HAP-1 (cell line): ENCODE results near the gene AUH.
"Not testable (repeated sequence)": the region's sequence is repeated elsewhere in the genome, so short reads cannot be mapped to it uniquely, and the experiment has no call there.

Experiments
- DNase-seq, 2 experiments: peaks; one replicate each; pipeline ENCODE4 v3.0.0-alpha.2; 2016 to 2020; ENCODE audit warnings: low spot score in 2 of 2
- H3K27me3 ChIP-seq: fragments of 250-450 bp; sonication (Bioruptor Pico); 2 replicates; pipeline ENCODE4 v1.5.1; 2020; ENCODE audit warnings: low read depth, mild to moderate bottlenecking, moderate library complexity
- H3K36me3 ChIP-seq: fragments of 250-450 bp; sonication (Bioruptor Pico); replicated peaks from 2 replicates; pipeline ENCODE4 v1.5.1; 2020; ENCODE audit warnings: mild to moderate bottlenecking
- H3K4me1 ChIP-seq: fragments of 250-450 bp; sonication (Bioruptor Pico); 2 replicates; pipeline ENCODE4 v1.5.1; 2020; ENCODE audit warnings: mild to moderate bottlenecking
- H3K4me3 ChIP-seq: fragments of 250-450 bp; sonication (Bioruptor Pico); 2 replicates; pipeline ENCODE4 v1.5.1; 2020; ENCODE audit warnings: mild to moderate bottlenecking, moderate library complexity
- H3K9me3 ChIP-seq: fragments of 250-450 bp; sonication (Bioruptor Pico); 2 replicates; pipeline ENCODE4 v1.5.1; 2020; ENCODE audit warnings: mild to moderate bottlenecking, moderate library complexity
- in situ Hi-C: fragments of 300-500 bp; cut with MboI; formaldehyde crosslinking; loops from 3 replicates; pipeline ENCODE4 v1.14.3; 2020; ENCODE audit warnings: low sequenced_read_pairs, inconsistent platforms, mixed read lengths

The AUH gene

DNA sequence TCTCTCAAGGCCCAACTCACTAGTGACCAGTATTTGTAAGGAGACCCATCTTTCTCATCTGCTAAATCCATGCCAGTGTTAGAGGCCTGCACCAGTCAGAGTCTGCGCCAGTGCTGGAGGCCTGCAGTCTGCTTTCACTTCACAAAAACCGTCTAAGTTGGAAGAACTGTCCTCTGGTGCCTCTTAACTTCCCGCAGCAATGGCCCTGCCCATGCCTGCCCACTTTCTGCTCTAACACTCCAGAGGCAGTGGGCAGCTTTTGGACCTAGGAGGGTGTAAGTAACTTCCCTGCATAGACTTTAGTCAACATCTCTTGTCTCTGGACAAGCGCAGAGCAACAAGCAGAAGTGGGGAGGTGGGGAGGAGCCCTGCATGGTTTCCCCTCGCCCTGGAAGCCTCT is 152.9 kb downstream of the AUH start:
- Histone ChIP-seq H3K9me3 (no peaks in the 10 kb centered on the region), H3K27me3 (no peaks in the 10 kb centered on the region), H3K4me1 (no peaks in the 10 kb centered on the region), H3K4me3 (no peak overlapping the region), H3K36me3 (no peaks in the 10 kb centered on the region)
- in situ Hi-C loops = no loop called here
- no peak for DNase-seq

DNA sequence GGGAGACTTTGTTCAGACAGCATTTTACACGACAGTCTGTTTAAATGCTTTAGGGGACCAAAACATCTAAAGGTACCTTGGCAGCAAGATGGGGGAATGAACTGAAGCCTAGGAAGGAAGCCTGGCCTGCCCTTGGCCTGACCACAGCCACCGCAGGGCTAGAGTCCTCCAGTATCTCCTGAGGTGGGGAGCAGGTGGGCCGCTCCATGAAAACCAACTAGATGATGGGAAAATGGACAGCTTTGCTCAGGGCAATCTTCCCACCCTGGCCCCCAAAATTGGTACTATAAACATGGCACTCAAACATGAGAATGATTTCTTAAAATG is 153.3 kb downstream of the AUH start:
- in situ Hi-C loops = no loop called here
- H3K27me3 ChIP-seq = no peaks in the 10 kb centered on the region
- H3K4me3 ChIP-seq = no peak overlapping the region

DNA sequence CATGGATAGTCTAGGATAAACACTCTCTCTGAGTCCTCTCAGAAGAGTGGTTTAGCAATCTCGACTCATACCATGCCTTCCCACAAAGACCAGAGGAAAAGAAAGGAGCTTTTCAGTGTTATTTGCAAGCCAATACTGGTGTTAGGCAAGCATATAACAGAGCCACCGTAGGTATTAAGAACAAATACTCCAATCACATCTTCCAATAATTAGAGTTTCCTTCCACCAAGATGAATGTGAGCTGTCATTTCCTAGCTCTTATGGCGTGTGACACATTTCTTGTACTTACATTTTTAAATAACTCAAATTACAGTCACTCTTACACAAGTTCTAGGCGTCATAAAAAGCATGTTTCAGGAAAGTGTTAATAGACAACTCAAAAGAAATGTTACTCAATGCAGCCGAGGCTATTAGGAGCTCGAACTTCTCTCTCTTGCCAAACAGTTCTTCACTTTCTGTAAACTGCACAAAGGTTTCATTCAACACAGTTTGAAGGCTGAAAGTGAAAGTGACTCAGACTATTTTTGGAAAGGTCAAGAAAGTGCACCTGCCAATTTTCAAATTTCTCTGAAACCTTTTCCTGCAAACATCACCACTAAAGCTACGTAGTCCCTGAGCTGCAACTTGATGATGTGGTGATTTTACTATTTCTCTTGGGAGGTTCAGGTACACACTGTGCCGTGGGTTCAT is 153.8 kb downstream of the AUH start:
- Histone ChIP-seq H3K4me3 (no peak overlapping the region), H3K9me3 (no peaks in the 10 kb centered on the region), H3K36me3 (no peaks in the 10 kb centered on the region), H3K4me1 (no peaks in the 10 kb centered on the region), H3K27me3 (no peaks in the 10 kb centered on the region)
- no peak for DNase-seq
- in situ Hi-C loops = no loop called here

More for the DNA sequence above, 153.3 kb downstream of the AUH start:
- H3K9me3 ChIP-seq = no peaks in the 10 kb centered on the region
- no peaks in the 10 kb centered on the region for H3K4me1 ChIP-seq
- no peak for DNase-seq
- H3K36me3 ChIP-seq = no peaks in the 10 kb centered on the region

DNA sequence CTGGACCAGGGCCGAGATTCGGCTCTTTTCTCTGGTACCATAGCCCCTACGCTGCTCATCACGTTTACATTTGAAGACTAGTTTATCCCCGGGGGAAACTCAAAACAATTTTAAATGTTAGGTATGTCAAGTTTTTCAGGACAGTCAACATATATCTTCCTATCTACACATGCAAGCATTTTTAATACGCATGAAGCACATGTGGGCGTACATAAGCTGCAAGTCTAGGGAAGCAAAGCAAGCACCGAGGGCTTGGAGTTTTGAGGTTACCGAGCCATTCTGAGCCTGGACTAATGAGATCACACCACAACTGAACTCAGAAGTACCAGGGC is 154.4 kb downstream of the AUH start:
- H3K4me3 ChIP-seq = no peak overlapping the region
- H3K36me3 ChIP-seq = no peaks in the 10 kb centered on the region
- H3K27me3 ChIP-seq = no peaks in the 10 kb centered on the region
- H3K9me3 ChIP-seq = no peaks in the 10 kb centered on the region
- in situ Hi-C loops = no loop called here
- no peak for DNase-seq
- H3K4me1 ChIP-seq = no peaks in the 10 kb centered on the region

DNA sequence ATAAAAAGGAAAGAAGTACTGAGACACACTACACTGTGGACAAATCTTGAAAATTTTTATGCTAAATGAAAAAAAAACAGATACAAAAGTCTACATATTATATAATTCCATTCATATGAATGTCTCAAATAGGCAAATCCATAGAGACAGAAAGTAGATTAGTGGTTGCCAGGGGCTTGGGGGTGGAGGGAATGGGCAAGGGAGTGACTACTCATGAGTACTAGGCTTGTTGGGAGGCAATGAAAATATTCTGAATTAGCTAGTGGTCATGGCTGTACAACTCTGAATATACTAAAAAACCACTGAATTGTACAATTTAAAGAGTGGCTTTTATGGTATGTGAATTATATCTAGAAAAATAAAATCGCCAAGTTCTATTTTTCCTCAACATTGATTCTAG is 154.9 kb downstream of the AUH start:
- in situ Hi-C loops = no loop called here
- Histone ChIP-seq H3K36me3 (no peaks in the 10 kb centered on the region), H3K27me3 (no peaks in the 10 kb centered on the region), H3K4me3 (no peak overlapping the region), H3K9me3 (no peaks in the 10 kb centered on the region), H3K4me1 (no peaks in the 10 kb centered on the region)
- DNase-seq = no peak

DNA sequence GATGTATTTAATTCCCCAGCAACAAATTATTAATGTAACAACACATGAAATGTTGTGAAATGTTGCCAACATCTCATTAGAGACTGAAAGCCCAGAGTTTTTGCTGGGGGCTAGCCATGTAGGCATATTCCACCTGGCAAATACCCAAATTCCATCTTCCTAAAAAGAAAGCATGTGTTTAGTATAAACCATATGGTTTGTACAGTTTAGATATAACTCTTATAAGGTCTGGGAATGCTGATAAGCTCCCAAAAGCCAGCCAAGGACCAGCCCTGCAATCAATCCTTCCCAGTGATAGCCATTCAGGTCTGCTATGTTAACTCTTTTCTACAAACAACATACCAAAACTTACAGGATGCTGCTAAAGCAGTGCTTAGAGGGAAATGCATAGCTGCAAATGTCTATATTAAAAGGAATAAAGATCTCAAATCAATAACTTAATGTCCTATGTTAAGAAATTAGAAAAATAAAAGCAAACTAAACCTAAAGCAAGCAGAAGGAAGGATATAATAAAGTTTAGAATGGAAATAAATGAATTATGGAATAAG is 158.9 kb downstream of the AUH start:
- no peaks in the 10 kb centered on the region for H3K9me3 ChIP-seq
- no peaks in the 10 kb centered on the region for H3K4me1 ChIP-seq
- no peak for DNase-seq
- in situ Hi-C loops = no loop called here
- H3K36me3 ChIP-seq = no peaks in the 10 kb centered on the region
- H3K4me3 ChIP-seq = no peak overlapping the region
- no peaks in the 10 kb centered on the region for H3K27me3 ChIP-seq

DNA sequence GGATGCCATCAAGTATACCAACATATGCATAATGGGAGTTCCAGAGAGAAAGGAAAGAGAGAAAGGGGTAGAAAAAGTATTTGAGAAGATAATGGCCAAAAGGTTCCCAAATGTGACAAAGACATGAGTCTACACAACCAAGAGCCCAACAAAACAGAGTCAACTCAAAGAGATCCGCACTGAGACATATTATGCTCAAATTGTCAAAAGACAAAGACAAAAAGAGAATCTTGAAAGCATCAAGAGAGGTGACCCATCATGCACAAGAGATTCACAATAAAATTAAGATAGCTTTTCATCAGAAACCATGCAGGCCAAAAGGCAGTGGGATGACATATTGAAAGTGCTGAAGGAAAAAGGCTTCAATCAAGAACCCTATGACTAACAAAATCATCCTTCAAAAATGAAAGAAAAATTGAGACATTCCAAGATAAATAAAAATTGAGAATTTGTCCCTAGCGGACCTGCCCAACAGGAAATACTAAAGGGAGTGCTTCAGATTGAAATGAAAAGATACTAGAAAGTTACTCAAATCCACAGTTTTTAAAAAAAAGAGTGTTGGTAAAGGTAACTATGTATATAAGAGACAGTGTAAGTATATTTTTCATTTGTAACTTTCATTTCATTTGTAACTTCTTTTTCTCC is 160.9 kb downstream of the AUH start:
- no peak for DNase-seq
- H3K4me1 ChIP-seq = no peaks in the 10 kb centered on the region
- no peaks in the 10 kb centered on the region for H3K9me3 ChIP-seq
- no peaks in the 10 kb centered on the region for H3K27me3 ChIP-seq
- in situ Hi-C loops = no loop called here
- no peak overlapping the region for H3K4me3 ChIP-seq
- H3K36me3 ChIP-seq = no peaks in the 10 kb centered on the region

DNA sequence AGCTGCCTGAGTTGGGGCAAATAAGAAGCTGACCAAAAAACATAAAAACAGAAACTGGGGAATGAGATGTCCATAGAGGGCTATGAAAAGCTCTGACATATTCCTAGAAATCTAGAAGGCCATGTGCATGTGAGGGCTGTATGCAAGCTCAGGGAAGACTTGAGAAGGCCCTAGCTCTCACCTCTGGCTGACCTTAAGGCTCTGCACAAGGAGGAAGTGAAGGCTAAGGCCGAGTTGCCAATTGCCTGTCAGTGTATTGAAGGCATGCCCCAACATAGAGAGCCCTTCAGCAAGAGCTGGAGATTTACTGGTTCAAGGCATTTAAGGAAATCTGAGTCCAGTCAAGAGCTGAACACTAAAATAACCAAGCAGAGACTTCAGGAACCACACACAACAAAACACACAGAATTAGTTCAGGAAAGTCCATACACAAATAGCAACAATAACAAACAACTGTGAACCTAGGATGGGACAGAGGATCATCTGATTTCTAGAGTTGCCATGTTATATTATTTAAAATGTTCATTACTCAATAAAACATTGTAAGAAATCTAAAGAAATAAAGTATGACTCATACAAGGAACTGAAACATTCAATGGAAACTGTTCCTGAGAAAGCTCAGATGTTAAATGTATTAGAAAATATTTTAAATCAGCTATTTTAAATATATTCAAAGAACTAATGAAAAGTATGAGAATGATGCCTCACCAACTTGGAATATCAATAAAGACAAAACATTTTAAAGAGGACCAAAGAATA is 161.8 kb downstream of the AUH start:
- in situ Hi-C loops = no loop called here
- no peaks in the 10 kb centered on the region for H3K9me3 ChIP-seq

DNA sequence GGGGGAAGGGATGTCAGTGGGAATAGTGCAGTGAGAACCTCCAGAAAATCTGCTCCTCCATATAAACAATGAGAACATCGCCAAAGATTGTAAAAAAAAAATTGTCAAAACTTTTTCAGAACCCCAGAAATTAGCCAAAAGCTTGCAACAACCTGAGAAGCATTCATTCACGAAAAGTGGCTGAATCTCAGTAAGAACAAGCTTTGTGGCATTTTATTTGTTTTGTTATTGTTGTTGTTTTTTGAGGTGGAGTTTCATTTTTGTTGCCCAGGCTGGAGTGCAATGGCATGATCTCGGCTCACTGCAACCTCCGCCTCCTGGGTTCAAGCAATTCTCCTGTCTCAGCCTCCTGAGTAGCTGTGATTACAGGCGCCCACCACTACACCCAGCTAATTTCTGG is 162.8 kb downstream of the AUH start:
- H3K27me3 ChIP-seq, H3K4me1 ChIP-seq, in situ Hi-C loops, H3K4me3 ChIP-seq, H3K36me3 ChIP-seq, H3K9me3 ChIP-seq, DNase-seq: not testable (repeated sequence)

More for the DNA sequence above, 161.8 kb downstream of the AUH start:
- no peak overlapping the region for H3K4me3 ChIP-seq
- no peaks in the 10 kb centered on the region for H3K27me3 ChIP-seq
- no peaks in the 10 kb centered on the region for H3K36me3 ChIP-seq
- H3K4me1 ChIP-seq = no peaks in the 10 kb centered on the region
- DNase-seq = no peak

DNA sequence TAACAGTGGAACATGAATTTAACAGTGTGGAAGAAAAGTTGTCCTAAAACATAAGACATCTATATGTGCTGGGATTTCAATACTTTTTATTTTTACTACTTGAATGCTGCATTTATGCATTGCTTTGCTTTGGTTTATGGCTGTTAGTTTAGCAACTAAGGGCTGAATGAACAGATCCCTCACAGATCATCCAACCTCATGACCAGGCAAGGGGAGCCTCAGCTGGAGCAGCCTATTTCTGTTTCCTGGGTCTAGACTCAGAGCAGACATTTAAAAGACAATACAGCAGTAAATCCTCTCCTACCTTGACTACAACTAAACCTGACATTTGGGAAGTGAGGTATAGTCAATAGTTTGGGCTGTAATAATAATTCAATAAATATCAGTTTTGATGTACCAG is 163.3 kb downstream of the AUH start:
- Histone ChIP-seq H3K4me1 (peaks cover 5% of the 10 kb centered on the region), H3K36me3 (no peaks in the 10 kb centered on the region), H3K9me3 (no peaks in the 10 kb centered on the region), H3K4me3 (no peak overlapping the region), H3K27me3 (no peaks in the 10 kb centered on the region)
- DNase-seq = no peak
- in situ Hi-C loops = no loop called here

DNA sequence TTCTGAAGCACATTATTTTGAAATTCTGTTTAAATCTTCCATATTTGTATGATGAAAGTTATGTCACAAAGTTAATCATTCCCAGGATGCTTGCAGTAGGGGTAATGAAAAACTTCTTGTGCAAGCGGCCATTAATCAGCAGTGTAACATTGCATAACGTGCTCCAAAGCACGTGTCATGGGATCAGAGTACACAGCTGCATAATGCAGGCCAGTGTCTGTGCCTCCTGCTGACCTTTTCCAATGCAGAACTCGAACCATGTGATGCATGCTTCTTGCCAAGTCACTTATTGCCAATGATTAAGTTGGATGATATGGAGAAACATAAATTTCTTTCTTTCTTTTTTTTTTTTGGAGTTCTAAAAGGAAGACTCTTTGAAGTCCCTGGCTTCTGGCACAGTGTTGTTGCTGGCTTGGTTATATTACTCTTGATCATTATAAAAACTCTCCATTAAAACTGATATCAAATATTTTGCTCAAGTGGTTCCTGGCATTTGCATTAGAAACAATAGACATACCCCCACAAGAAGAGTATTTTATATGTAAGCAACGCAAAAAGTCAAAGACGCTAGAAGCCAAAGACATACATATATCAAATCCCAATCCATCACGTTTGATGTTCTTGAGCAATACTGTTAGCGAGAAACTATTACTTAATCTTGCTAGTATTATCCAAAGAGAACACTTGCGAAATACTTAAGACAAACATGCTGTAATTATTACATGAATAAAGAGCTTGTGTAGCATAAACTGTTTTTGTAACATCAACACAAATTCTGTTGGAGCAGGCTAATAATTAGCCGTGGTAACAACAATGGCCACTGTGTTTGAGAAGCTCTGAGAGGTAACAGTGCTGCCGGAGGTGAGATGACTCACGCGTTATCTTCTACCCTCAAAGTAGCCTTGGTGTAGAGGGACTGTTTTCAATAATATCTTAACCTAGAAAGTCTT is 164.2 kb downstream of the AUH start:
- H3K4me1 ChIP-seq = peaks cover 14% of the 10 kb centered on the region
- in situ Hi-C loops = no loop called here
- DNase-seq = no peak
- H3K36me3 ChIP-seq = no peaks in the 10 kb centered on the region
- no peak overlapping the region for H3K4me3 ChIP-seq
- no peaks in the 10 kb centered on the region for H3K27me3 ChIP-seq
- no peaks in the 10 kb centered on the region for H3K9me3 ChIP-seq

DNA sequence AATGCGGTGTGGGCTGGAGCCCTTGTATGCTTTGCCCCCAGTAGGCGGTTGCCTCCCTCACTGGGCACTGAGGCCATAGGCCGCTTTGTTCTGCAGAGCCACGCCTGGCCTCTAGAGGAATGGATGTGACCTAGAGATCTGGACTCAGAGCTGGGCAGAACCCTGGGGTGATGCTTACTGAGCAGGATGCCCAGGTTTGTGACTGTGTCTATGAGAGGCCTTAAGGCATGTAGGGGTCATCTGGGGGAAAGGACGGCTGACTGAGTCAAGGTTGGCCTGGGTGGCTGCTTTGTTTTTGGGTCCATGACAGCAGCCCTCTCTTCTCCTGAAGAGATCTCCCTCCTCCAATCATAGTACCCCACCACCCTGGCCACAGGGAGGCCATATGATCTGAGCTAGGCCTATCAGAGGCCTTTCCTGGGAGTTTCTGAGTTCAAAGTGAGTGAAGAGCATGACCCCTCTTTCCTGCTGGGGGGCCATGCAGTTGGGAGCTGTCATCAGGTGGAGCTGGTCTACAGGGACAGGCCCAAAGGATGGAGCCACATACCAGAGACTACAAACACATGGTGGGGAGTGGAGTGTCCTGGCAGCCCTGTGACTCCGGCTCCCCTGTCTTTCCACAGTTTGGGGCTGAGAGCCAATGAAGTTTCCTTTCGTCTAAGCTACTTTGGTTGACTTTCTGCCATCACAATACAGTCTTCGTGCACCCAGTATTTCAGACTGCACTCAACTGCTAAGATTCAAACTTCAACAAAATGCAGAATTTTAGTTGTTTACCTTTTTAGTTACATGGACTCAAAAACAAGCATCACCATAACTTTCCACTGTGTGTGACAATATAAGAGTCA is 165.4 kb downstream of the AUH start:
- no peaks in the 10 kb centered on the region for H3K27me3 ChIP-seq
- H3K4me1 ChIP-seq = peaks cover 16% of the 10 kb centered on the region
- in situ Hi-C loops = no loop called here
- no peak overlapping the region for H3K4me3 ChIP-seq
- H3K9me3 ChIP-seq = no peaks in the 10 kb centered on the region
- no peak for DNase-seq
- H3K36me3 ChIP-seq = no peaks in the 10 kb centered on the region
